ENCODE data around the gene KLHDC2. TPM values are rescaled to one million over a fixed set of nuclear protein-coding genes. Genes with fewer than 3 reads are reported as not detected.
"Not testable (repeated sequence)": the region's sequence is repeated elsewhere in the genome, so short reads cannot be mapped to it uniquely, and the experiment has no call there.

KLHDC2 gene, protein sequence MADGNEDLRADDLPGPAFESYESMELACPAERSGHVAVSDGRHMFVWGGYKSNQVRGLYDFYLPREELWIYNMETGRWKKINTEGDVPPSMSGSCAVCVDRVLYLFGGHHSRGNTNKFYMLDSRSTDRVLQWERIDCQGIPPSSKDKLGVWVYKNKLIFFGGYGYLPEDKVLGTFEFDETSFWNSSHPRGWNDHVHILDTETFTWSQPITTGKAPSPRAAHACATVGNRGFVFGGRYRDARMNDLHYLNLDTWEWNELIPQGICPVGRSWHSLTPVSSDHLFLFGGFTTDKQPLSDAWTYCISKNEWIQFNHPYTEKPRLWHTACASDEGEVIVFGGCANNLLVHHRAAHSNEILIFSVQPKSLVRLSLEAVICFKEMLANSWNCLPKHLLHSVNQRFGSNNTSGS
- total RNA-seq = 10 to 100 TPM; 24.9 to 25.5 TPM

DNA sequence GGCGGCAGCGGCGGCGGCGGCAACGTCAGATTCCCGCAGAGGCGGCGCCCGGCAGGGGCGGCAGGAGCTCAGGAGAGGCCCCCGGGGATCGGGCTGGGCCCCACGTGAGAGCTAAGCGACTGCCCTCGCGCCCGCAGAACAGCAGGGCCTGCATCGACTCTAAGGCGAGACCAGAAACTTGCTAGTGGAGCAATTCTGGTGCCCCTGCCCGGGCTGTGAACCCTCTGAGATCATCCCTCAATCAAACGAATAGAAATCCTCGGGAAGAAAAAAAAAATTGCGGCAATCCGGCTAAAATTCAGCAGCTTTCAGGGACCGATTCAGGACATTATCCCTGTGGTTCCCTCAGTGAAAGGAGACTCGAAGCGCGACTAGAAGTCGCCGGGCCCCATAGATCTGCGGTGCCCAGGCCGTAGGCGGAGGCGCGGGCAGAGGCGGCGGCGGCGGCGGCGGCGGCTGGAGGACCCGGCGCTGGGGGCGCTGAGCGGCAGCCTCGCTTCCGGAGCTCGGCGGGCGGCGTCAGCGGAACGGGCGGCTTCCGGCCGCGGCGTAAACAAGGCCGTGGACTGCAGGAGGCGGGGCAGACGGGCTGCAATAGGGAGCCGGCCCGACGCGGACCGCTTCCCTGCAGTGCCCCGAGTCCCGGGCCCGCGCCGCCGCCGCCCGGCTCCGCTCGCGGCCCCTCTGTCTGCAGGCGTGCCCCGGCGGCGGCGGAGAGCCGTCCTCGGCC is at the start of gene KLHDC2:
Gene KLHDC2 (plus strand): TSS at position 583 of the 730 bp plus-strand sequence. CDS start 316 bp downstream, outside the sequence.
- Mint-ChIP-seq H3K4me3 (peak within 1 kb of the TSS; percentile 98), H3K27ac (peak within 1 kb of the TSS; percentile 99), H3K4me1 (ENCODE audit: low read depth) (peaks cover 26% of the 10 kb centered on the region), H3K9me3 (ENCODE audit: insufficient read depth) (no peaks in the 10 kb centered on the region), H3K27me3 (ENCODE audit: low read depth) (no peaks in the 10 kb centered on the region), H3K36me3 (ENCODE audit: low read depth) (peaks cover 6% of the 10 kb centered on the region)
- peak; percentile 92 for DNase-seq
- peak; percentile 88 for ATAC-seq
- CTCF ChIA-PET = interaction anchor here (0.5 to 7.2 kb wide), 19 partner anchors 12 to 1093 kb away, joined by 3 to 48 read pairs (median 4); partner anchors contain the start of genes DNAAF2, KLHDC1, MGAT2 and NEMF
- POLR2A ChIA-PET = interaction anchor here (0.6 to 3.0 kb wide), 25 partner anchors 8 to 764 kb away, joined by 3 to 31 read pairs (median 4); partner anchors contain the start of genes DNAAF2, KLHDC1, LRR1 and MGAT2

DNA sequence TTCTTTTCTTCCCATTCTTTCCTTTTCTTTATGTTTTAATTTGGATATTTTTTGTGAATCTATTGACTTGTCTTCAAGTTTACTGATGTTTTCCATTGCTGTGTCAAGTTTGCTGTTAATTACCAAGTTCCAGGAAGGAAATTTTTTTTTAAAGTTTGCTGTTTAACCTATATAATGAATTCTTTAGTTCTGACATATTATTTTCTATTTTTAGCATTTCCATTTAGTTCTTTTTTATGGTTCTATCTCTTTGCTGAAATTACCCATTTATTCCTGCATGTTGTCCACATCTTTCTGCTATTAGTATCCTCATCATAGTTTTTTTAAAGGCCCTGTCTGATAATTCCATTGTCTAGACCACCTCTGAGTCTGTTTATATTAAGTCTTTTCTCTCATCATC is 47.2 kb upstream of the KLHDC2 start:
- Mint-ChIP-seq H3K4me1 (ENCODE audit: low read depth) (no peaks in the 10 kb centered on the region), H3K4me3 (no peak overlapping the region), H3K27ac (no peak overlapping the region), H3K36me3 (ENCODE audit: low read depth) (peaks cover 14% of the 10 kb centered on the region), H3K27me3 (ENCODE audit: low read depth) (no peaks in the 10 kb centered on the region), H3K9me3 (ENCODE audit: insufficient read depth) (peaks cover 13% of the 10 kb centered on the region)
- POLR2A ChIA-PET = no interaction called here
- CTCF ChIA-PET = no interaction called here
- ATAC-seq = no peak
- DNase-seq = no peak

GRCh38 chr14:49721733-49722435 is 46.1 kb upstream of the KLHDC2 start:
- H3K27me3 Mint-ChIP-seq (ENCODE audit: low read depth); ATAC-seq; POLR2A ChIA-PET; H3K4me3 Mint-ChIP-seq; H3K4me1 Mint-ChIP-seq (ENCODE audit: low read depth); DNase-seq; CTCF ChIA-PET; H3K27ac Mint-ChIP-seq: not testable (repeated sequence)
- Mint-ChIP-seq H3K36me3 (ENCODE audit: low read depth) (peaks cover 14% of the 10 kb centered on the region), H3K9me3 (ENCODE audit: insufficient read depth) (peaks cover 13% of the 10 kb centered on the region)

DNA sequence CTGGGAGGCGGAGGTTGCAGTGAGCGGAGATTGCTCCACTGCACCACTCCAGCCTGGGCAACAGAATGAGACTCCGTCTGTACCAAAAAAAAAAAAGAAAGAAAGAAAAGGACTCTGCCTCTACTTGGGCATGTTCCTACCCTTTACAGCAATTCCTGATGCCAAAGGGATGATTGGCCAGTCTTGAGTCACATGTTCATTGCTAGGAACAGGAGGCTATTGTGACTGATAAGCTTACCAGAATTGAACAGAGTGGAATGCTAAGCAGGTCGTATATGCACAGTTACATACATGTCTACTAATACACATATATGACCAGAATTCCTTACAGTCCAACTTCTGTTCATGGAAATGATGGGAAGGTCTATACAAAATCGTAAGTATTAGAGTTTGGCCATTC is 40.8 kb upstream of the KLHDC2 start:
- CTCF ChIA-PET = no interaction called here
- peaks cover 3% of the 10 kb centered on the region for H3K36me3 Mint-ChIP-seq (ENCODE audit: low read depth)
- POLR2A ChIA-PET = no interaction called here
- H3K27ac Mint-ChIP-seq = no peak overlapping the region
- H3K27me3 Mint-ChIP-seq (ENCODE audit: low read depth) = no peaks in the 10 kb centered on the region
- H3K9me3 Mint-ChIP-seq (ENCODE audit: insufficient read depth) = no peaks in the 10 kb centered on the region
- no peak overlapping the region for H3K4me3 Mint-ChIP-seq
- no peaks in the 10 kb centered on the region for H3K4me1 Mint-ChIP-seq (ENCODE audit: low read depth)
- ATAC-seq (no peak), DNase-seq (no peak)

- Mint-ChIP-seq H3K9me3 (ENCODE audit: insufficient read depth) (no peaks in the 10 kb centered on the region), H3K4me3 (no peak overlapping the region), H3K27ac (no peak overlapping the region), H3K36me3 (ENCODE audit: low read depth) (no peaks in the 10 kb centered on the region), H3K4me1 (ENCODE audit: low read depth) (no peaks in the 10 kb centered on the region), H3K27me3 (ENCODE audit: low read depth) (no peaks in the 10 kb centered on the region)
- DNase-seq (no peak), ATAC-seq (no peak)
- POLR2A ChIA-PET = no interaction called here
- CTCF ChIA-PET = no interaction called here
Observed at GRCh38 chr14:49732896-49733295, 35.1 kb upstream of the KLHDC2 start.

DNA sequence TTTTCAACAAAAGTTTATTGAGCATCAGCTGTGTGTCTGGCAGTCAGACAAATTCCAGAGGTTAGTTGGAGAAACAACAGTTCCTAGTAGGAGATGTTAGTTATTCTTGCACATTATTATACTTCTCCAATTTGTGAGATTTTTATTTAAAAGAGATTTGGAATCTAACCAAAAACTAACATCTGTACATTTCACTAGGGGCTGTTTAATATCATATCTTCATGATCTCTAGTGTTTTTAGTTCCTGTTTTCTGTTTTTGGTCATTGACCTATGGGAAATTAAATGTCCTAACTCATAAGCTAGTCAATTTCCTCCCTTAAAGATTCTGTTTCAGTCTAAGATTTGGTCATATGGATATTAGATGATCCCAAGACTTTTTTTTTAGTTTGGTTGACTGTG is 34.1 kb upstream of the KLHDC2 start:
- no peaks in the 10 kb centered on the region for H3K36me3 Mint-ChIP-seq (ENCODE audit: low read depth)
- H3K9me3 Mint-ChIP-seq (ENCODE audit: insufficient read depth) = no peaks in the 10 kb centered on the region
- H3K4me1 Mint-ChIP-seq (ENCODE audit: low read depth) = no peaks in the 10 kb centered on the region
- ChIA-PET POLR2A (interaction anchor here (0.5 kb wide), 1 partner anchor 1102 kb away, joined by 3 read pairs; no protein-coding TSS in a partner anchor), CTCF (no interaction called here)
- ATAC-seq = no peak
- H3K27me3 Mint-ChIP-seq (ENCODE audit: low read depth) = no peaks in the 10 kb centered on the region
- no peak for DNase-seq
- no peak overlapping the region for H3K27ac Mint-ChIP-seq
- H3K4me3 Mint-ChIP-seq = no peak overlapping the region

DNA sequence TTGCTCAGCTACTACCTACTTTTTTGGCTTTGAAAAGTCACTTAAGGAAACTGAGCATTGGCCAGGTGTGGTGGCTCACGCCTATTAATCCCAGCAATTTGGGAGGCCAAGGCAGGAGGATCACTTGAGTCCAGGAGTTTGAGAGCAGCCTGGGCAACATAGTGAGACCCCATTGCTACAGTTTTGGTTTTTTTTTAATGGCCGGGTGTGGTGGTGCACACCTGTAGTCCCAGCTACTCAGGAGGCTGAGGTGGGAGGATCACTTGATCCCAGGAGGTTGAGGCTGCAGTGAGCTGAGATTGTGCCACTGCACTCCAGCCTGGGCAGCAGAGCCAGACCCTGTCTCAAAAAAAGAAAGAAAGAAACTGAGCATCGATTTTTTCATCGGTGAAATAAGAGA is 32.3 kb upstream of the KLHDC2 start:
- H3K27me3 Mint-ChIP-seq (ENCODE audit: low read depth); H3K36me3 Mint-ChIP-seq (ENCODE audit: low read depth); DNase-seq; ATAC-seq; CTCF ChIA-PET; H3K4me3 Mint-ChIP-seq; H3K27ac Mint-ChIP-seq; H3K4me1 Mint-ChIP-seq (ENCODE audit: low read depth); H3K9me3 Mint-ChIP-seq (ENCODE audit: insufficient read depth): not testable (repeated sequence)
- POLR2A ChIA-PET = interaction anchor here (0.7 kb wide), 1 partner anchor 39 kb away, joined by 3 read pairs; no protein-coding TSS in a partner anchor

DNA sequence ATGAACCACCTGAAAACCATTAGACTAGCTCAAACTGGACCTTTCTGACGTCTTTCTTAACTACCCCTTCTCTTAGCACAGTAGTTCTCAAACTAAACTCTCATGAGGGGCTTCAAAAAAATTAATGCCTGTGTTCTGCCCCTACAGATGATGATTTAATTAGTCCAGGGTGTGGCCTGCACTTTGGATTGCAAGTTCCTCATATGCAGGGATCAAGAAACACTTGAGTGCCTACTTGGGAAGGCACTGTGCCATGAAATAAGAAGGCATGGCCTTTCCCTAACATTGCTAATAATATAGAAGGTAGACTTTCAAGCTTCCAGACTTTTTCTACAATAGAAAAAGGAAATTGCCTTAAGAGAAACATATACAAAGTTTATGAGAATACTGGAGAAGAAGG is 22.8 kb upstream of the KLHDC2 start:
- DNase-seq (no peak), ATAC-seq (no peak)
- no peak overlapping the region for H3K27ac Mint-ChIP-seq
- H3K27me3 Mint-ChIP-seq (ENCODE audit: low read depth) = no peaks in the 10 kb centered on the region
- H3K9me3 Mint-ChIP-seq (ENCODE audit: insufficient read depth) = no peaks in the 10 kb centered on the region
- no peak overlapping the region for H3K4me3 Mint-ChIP-seq
- H3K36me3 Mint-ChIP-seq (ENCODE audit: low read depth) = no peaks in the 10 kb centered on the region
- H3K4me1 Mint-ChIP-seq (ENCODE audit: low read depth) = no peaks in the 10 kb centered on the region
- CTCF ChIA-PET = interaction anchor here (0.5 kb wide), 1 partner anchor 23 kb away, joined by 3 read pairs; the partner anchor contains the start of gene KLHDC2
- POLR2A ChIA-PET = no interaction called here

- ATAC-seq; CTCF ChIA-PET; H3K27me3 Mint-ChIP-seq (ENCODE audit: low read depth); H3K4me1 Mint-ChIP-seq (ENCODE audit: low read depth); DNase-seq; H3K9me3 Mint-ChIP-seq (ENCODE audit: insufficient read depth); H3K27ac Mint-ChIP-seq; H3K36me3 Mint-ChIP-seq (ENCODE audit: low read depth); H3K4me3 Mint-ChIP-seq: not testable (repeated sequence)
- POLR2A ChIA-PET = interaction anchor here (0.6 kb wide), 1 partner anchor 1957 kb away, joined by 3 read pairs; no protein-coding TSS in a partner anchor
Observed at GRCh38 chr14:49746476-49746875, 21.5 kb upstream of the KLHDC2 start.

GRCh38 chr14:49754570-49755097 is 13.3 kb upstream of the KLHDC2 start:
- ChIA-PET CTCF (no interaction called here), POLR2A (no interaction called here)
- Mint-ChIP-seq H3K27me3 (ENCODE audit: low read depth) (peaks cover 2% of the 10 kb centered on the region), H3K4me3 (no peak overlapping the region), H3K36me3 (ENCODE audit: low read depth) (no peaks in the 10 kb centered on the region), H3K9me3 (ENCODE audit: insufficient read depth) (no peaks in the 10 kb centered on the region), H3K27ac (no peak overlapping the region), H3K4me1 (ENCODE audit: low read depth) (no peaks in the 10 kb centered on the region)
- no peak for ATAC-seq
- no peak for DNase-seq

DNA sequence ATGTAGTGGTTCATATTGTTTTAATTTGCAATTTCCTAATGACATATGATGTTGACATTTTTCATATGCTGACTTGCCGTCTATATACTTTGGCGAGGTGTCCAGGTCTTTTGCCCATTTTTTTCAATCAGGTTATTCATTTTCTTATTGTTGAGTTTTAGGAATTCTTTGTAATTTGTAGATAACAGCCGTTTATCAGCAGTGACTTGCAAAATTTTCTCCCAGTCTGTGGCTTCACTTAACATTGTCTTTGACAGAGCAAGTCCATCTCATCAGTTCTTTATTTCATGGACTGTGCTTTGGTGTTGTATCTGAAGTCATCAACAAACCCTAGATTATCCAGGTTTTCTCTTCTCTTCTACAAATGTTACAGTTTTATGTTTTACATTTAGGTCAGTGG is 12.6 kb upstream of the KLHDC2 start:
- no peak for DNase-seq
- Mint-ChIP-seq H3K36me3 (ENCODE audit: low read depth) (no peaks in the 10 kb centered on the region), H3K27ac (no peak overlapping the region), H3K27me3 (ENCODE audit: low read depth) (peaks cover 4% of the 10 kb centered on the region), H3K4me1 (ENCODE audit: low read depth) (no peaks in the 10 kb centered on the region), H3K4me3 (no peak overlapping the region), H3K9me3 (ENCODE audit: insufficient read depth) (no peaks in the 10 kb centered on the region)
- CTCF ChIA-PET = no interaction called here
- no peak for ATAC-seq
- POLR2A ChIA-PET = no interaction called here
